Stimulated activated CD8-positive, alpha-beta memory T cell treated with anti-CD3 and anti-CD28 coated beads, Interleukin-12 subunit alpha, Interleukin-12 subunit beta, amount 100 ng/mL, for 24 hours (primary cell): ENCODE measurements around the gene MAD1L1.

Source experiments
- DNase-seq: peaks from one replicate; pipeline ENCODE4 v3.0.0-alpha.2; 2020; ENCODE audit errors: extremely low read depth

Gene MAD1L1

GRCh38 chr7:2219136-2219535 is 13.6 kb downstream of the MAD1L1 start:
- no peak for DNase-seq

GRCh38 chr7:2218444-2218785 is 14.3 kb downstream of the MAD1L1 start:
- no peak for DNase-seq

GRCh38 chr7:2217716-2218443 is 14.9 kb downstream of the MAD1L1 start:
- DNase-seq, result no peak

- DNase-seq, result no peak
These were observed 15.5 kb downstream of the MAD1L1 start for GRCh38 chr7:2217206-2217605.

GRCh38 chr7:2215851-2216250 is 16.9 kb downstream of the MAD1L1 start:
- DNase-seq, result no peak

GRCh38 chr7:2214636-2215035 is 18.1 kb downstream of the MAD1L1 start:
- no peak for DNase-seq

- DNase-seq, result no peak
These were observed 19.1 kb downstream of the MAD1L1 start for GRCh38 chr7:2213551-2214215.

- DNase-seq, result no peak
These were observed 19.8 kb downstream of the MAD1L1 start for GRCh38 chr7:2212906-2213305.

GRCh38 chr7:2211926-2212325 is 20.8 kb downstream of the MAD1L1 start:
- no peak for DNase-seq

- no peak for DNase-seq
These were observed 21.4 kb downstream of the MAD1L1 start for GRCh38 chr7:2211259-2211880.

- no peak for DNase-seq
These were observed 22.0 kb downstream of the MAD1L1 start for GRCh38 chr7:2210551-2211258.

- no peak for DNase-seq
These were observed 22.8 kb downstream of the MAD1L1 start for GRCh38 chr7:2209961-2210323.

GRCh38 chr7:2209146-2209960 is 23.4 kb downstream of the MAD1L1 start:
- DNase-seq, result no peak

GRCh38 chr7:2208712-2209111 is 24.0 kb downstream of the MAD1L1 start:
- no peak for DNase-seq

- no peak for DNase-seq
These were observed 27.5 kb downstream of the MAD1L1 start for GRCh38 chr7:2205036-2205780.

- no peak for DNase-seq
These were observed 28.3 kb downstream of the MAD1L1 start for GRCh38 chr7:2204446-2204845.

GRCh38 chr7:2203766-2204300 is 28.9 kb downstream of the MAD1L1 start:
- DNase-seq, result no peak

- no peak for DNase-seq
These were observed 29.6 kb downstream of the MAD1L1 start for GRCh38 chr7:2202901-2203765.

- DNase-seq, result no peak
These were observed 30.4 kb downstream of the MAD1L1 start for GRCh38 chr7:2202361-2202761.
